Measurements from ENCODE around the gene CIROP.

The CIROP gene

DNA sequence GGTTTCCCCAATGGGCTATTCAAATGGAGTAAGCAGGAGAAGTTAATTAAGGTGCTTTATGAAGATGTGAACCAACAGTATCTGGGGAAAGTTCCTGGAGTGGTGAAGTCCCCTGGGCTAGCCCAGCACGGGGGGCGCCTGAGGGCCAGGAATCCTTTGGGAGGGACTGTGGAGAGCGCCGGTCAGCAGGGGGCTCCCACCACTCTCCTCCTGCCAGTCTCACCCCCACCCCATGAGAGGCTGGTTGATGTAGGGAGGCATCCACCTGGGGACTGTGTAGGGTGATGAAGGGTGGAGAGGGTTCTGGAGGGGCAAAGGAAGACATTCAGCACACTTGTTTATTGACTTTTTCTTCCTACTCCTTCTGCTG lies 9.9 kb upstream of the CIROP start:
- H3K9ac ChIP-seq (ENCODE audit: low read length): no peak overlapping the region
- peaks cover 6% of the 10 kb centered on the region; the same call in 1 of the 2 replicates for H3K27me3 ChIP-seq (ENCODE audit: insufficient read depth, low read length)
- no peak overlapping the region for H2AFZ ChIP-seq (ENCODE audit: low read length)
- peaks cover 7% of the 10 kb centered on the region for H3K4me1 ChIP-seq (ENCODE audit: insufficient read depth, low read length, severe bottlenecking)
- H3K4me2 ChIP-seq (ENCODE audit: low read length): no peak overlapping the region
- H3F3A ChIP-seq (ENCODE audit: insufficient read depth, low read length): no peaks in the 10 kb centered on the region
- no peak overlapping the region for H3K27ac ChIP-seq (ENCODE audit: low read depth, low read length, poor library complexity, severe bottlenecking)
- TF ChIP-seq, protein P1, sequence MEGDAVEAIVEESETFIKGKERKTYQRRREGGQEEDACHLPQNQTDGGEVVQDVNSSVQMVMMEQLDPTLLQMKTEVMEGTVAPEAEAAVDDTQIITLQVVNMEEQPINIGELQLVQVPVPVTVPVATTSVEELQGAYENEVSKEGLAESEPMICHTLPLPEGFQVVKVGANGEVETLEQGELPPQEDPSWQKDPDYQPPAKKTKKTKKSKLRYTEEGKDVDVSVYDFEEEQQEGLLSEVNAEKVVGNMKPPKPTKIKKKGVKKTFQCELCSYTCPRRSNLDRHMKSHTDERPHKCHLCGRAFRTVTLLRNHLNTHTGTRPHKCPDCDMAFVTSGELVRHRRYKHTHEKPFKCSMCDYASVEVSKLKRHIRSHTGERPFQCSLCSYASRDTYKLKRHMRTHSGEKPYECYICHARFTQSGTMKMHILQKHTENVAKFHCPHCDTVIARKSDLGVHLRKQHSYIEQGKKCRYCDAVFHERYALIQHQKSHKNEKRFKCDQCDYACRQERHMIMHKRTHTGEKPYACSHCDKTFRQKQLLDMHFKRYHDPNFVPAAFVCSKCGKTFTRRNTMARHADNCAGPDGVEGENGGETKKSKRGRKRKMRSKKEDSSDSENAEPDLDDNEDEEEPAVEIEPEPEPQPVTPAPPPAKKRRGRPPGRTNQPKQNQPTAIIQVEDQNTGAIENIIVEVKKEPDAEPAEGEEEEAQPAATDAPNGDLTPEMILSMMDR (IDR thresholded peaks at IDR 0.05; ENCODE audit: low read length): no peak
- no peak for TF ChIP-seq EZH2 (IDR thresholded peaks at IDR 0.05; ENCODE audit: borderline replicate concordance, low read length)
- no peaks in the 10 kb centered on the region for H3K9me3 ChIP-seq (ENCODE audit: low read length)
- H3K36me3 ChIP-seq (ENCODE audit: insufficient read depth, low read length): no peaks in the 10 kb centered on the region
- no peaks in the 10 kb centered on the region for H4K20me1 ChIP-seq (ENCODE audit: insufficient read depth, low read length)
- no peaks in the 10 kb centered on the region for H3K9me2 ChIP-seq (ENCODE audit: low read depth, low read length)
- no peak overlapping the region for H3K4me3 ChIP-seq (ENCODE audit: low read depth, low read length, poor library complexity, severe bottlenecking)
- H3K79me2 ChIP-seq (ENCODE audit: insufficient read depth, low read length): no peaks in the 10 kb centered on the region

DNA sequence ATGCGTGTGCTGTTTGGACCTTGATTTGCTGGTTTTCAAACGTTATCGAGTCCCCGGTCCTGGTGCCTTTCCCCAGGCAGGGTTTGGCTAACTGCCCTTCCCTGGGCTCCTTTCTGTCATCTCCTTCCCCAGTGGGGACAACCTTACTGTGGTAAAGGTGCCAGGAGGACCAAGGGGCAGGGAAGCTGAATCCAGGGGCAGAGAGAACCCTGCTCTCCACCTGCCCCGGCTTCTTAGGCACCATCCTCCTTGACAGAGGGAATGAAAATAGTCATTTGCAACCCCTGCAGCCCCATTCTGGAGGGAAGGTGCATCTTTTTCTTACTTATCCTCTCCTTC lies 9.3 kb upstream of the CIROP start:
- TF ChIP-seq, protein P1 (IDR thresholded peaks at IDR 0.05; ENCODE audit: low read length): no peak
- no peak for TF ChIP-seq EZH2 (IDR thresholded peaks at IDR 0.05; ENCODE audit: borderline replicate concordance, low read length)
- Histone ChIP-seq H3F3A (ENCODE audit: insufficient read depth, low read length) (no peaks in the 10 kb centered on the region), H3K79me2 (ENCODE audit: insufficient read depth, low read length) (no peaks in the 10 kb centered on the region), H3K27me3 (ENCODE audit: insufficient read depth, low read length) (peaks cover 6% of the 10 kb centered on the region; the same call in 1 of the 2 replicates), H3K4me3 (ENCODE audit: low read depth, low read length, poor library complexity, severe bottlenecking) (no peak overlapping the region), H3K4me1 (ENCODE audit: insufficient read depth, low read length, severe bottlenecking) (peaks cover 1% of the 10 kb centered on the region), H4K20me1 (ENCODE audit: insufficient read depth, low read length) (no peaks in the 10 kb centered on the region), H3K9ac (ENCODE audit: low read length) (no peak overlapping the region), H3K9me3 (ENCODE audit: low read length) (no peaks in the 10 kb centered on the region), H3K4me2 (ENCODE audit: low read length) (no peak overlapping the region), H3K27ac (ENCODE audit: low read depth, low read length, poor library complexity, severe bottlenecking) (no peak overlapping the region), H3K36me3 (ENCODE audit: insufficient read depth, low read length) (no peaks in the 10 kb centered on the region), H2AFZ (ENCODE audit: low read length) (no peak overlapping the region), H3K9me2 (ENCODE audit: low read depth, low read length) (no peaks in the 10 kb centered on the region)

- Histone ChIP-seq H3K4me2 (ENCODE audit: low read length) (no peak overlapping the region), H2AFZ (ENCODE audit: low read length) (no peak overlapping the region), H3K27ac (ENCODE audit: low read depth, low read length, poor library complexity, severe bottlenecking) (no peak overlapping the region)
Observed at GRCh38 chr14:23113431-23114119, 8.8 kb upstream of the CIROP start.

More at GRCh38 chr14:23113431-23114119, 8.8 kb upstream of the CIROP start:
- TF ChIP-seq, protein P1 (IDR thresholded peaks at IDR 0.05; ENCODE audit: low read length): no peak
- TF ChIP-seq EZH2 (IDR thresholded peaks at IDR 0.05; ENCODE audit: borderline replicate concordance, low read length): no peak
- no peaks in the 10 kb centered on the region for H3K36me3 ChIP-seq (ENCODE audit: insufficient read depth, low read length)
- no peak overlapping the region for H3K4me3 ChIP-seq (ENCODE audit: low read depth, low read length, poor library complexity, severe bottlenecking)
- H4K20me1 ChIP-seq (ENCODE audit: insufficient read depth, low read length): no peaks in the 10 kb centered on the region
- H3K9ac ChIP-seq (ENCODE audit: low read length): no peak overlapping the region
- H3K9me3 ChIP-seq (ENCODE audit: low read length): no peaks in the 10 kb centered on the region
- no peaks in the 10 kb centered on the region for H3K4me1 ChIP-seq (ENCODE audit: insufficient read depth, low read length, severe bottlenecking)
- H3K27me3 ChIP-seq (ENCODE audit: insufficient read depth, low read length): peaks cover 6% of the 10 kb centered on the region; the same call in 1 of the 2 replicates
- no peaks in the 10 kb centered on the region for H3K9me2 ChIP-seq (ENCODE audit: low read depth, low read length)
- H3K79me2 ChIP-seq (ENCODE audit: insufficient read depth, low read length): no peaks in the 10 kb centered on the region
- H3F3A ChIP-seq (ENCODE audit: insufficient read depth, low read length): no peaks in the 10 kb centered on the region

Data from OCI-LY1 (cell line).